ENCODE measurements around the gene CBX8.

DNA sequence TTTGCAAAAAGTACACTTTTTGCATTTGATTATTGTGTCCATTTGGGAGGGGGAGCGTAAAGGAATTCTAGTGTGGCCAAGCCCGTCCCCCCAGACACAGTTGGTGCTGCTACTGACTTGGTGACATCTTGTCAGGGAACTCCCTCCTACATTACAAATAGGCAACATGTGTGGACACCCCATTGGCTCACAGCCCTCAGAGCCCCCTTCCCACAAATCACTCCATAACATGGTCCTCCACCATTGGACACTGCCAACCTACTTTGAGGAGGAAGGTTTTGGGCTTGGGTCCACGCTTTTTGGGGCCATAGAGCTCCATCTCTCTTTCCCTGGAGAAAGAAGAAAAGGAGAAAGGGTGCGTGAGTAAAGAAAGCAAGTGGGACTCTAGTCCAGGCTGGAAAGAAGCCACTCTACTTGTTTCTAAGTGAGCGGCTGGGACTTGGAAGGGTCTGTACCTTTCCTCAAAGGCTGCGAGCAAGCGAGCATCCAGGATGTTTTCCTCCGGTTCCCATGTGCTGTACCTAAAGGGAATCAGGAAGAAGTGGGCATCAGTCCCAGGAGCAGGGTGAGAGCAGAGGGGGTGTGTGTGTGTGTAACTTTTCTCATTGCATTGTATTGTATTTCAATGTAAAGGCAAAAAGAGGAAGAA lies 958 bp downstream of the CBX8 start:
- TF ChIP-seq, protein P1, sequence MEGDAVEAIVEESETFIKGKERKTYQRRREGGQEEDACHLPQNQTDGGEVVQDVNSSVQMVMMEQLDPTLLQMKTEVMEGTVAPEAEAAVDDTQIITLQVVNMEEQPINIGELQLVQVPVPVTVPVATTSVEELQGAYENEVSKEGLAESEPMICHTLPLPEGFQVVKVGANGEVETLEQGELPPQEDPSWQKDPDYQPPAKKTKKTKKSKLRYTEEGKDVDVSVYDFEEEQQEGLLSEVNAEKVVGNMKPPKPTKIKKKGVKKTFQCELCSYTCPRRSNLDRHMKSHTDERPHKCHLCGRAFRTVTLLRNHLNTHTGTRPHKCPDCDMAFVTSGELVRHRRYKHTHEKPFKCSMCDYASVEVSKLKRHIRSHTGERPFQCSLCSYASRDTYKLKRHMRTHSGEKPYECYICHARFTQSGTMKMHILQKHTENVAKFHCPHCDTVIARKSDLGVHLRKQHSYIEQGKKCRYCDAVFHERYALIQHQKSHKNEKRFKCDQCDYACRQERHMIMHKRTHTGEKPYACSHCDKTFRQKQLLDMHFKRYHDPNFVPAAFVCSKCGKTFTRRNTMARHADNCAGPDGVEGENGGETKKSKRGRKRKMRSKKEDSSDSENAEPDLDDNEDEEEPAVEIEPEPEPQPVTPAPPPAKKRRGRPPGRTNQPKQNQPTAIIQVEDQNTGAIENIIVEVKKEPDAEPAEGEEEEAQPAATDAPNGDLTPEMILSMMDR (IDR thresholded peaks at IDR 0.05; ENCODE audit: poor library complexity) = no peak
- TF ChIP-seq EZH2phosphoT487 (IDR thresholded peaks at IDR 0.05; ENCODE audit: low read depth, severe bottlenecking, unreplicated experiment) = no peak
- no peak for TF ChIP-seq EZH2 (IDR thresholded peaks at IDR 0.05; ENCODE audit: borderline replicate concordance)
